GM12892 (cell line): ENCODE results near the gene UBP1.
"Not testable (repeated sequence)": the region's sequence is repeated elsewhere in the genome, so short reads cannot be mapped to it uniquely, and the experiment has no call there.

Source experiments
- POLR2A ChIP-seq: IDR thresholded peaks from 2 replicates; pipeline ENCODE4 v1.6.1; 2011; ENCODE audit warnings: low read depth, low read length, control low read depth
- TAF1 ChIP-seq: IDR thresholded peaks from 2 replicates; pipeline ENCODE4 v1.6.1; 2011; ENCODE audit warnings: low read depth, mild to moderate bottlenecking, control low read depth, low read length, borderline replicate concordance

DNA sequence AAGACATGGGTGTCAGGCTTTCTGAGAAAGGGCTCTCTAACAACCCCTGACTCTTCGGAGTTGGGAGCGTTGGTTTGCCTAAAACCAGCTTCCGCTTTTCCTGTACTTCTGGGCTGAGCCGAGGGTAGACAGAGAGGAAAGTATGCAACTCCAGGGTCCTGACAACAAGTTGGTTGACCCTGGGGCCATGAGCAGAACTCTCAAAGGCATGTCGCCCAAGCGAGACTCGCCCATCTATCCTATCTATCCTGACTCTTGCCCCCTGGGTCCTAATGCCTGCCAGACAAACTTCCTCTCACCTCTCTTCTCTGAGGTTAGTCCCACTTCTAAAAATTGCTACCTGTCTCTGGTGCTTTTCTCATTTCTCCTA lies 7.0 kb upstream of the UBP1 start:
- not testable (repeated sequence) for TF ChIP-seq POLR2A, TAF1
